ENCODE results near the gene CERS6.
"Not testable (repeated sequence)": the region's sequence is repeated elsewhere in the genome, so short reads cannot be mapped to it uniquely, and the experiment has no call there.

Gene CERS6

DNA sequence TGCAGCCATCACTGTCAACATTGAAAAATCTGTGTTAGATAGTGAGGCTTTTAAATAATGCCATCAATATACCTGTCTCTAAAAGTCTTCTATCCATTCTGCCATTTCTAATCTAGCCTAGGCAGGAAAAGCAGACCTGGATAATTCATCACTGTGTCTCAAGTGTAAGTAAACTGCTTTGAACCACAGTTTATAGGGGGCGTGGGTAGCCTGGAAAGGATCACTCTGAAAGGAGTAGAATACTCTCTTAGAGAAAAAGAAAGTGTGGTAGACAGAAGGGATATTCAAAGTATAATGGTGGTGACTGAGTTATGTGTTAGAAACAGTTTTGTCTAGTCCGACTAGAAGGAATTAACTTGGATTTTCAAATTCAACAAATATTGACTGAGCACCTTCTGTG lies 40.8 kb downstream of the CERS6 start:
- no peak for DNase-seq (ENCODE audit: low read depth in 2 of 2)

DNA sequence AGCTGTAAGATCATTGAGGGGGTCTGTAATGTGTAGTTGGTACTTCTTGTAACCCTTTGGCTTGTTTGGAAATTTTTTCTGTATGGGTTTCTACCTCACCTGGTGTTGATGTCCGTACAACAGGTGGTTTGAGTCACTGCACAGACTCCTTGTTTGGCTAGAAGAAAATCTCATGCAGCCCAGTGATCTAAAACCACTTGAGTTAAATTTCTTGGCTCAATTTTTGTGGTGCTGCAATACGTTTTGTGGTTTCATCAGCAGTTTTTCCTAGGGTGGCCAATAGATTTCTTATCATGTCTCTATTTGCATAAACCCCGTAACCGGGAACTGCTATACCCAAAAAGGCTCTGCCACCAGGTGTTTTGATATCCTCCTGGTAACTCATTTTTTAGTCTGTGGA lies 43.4 kb downstream of the CERS6 start:
- DNase-seq (ENCODE audit: low read depth in 2 of 2), result no peak

DNA sequence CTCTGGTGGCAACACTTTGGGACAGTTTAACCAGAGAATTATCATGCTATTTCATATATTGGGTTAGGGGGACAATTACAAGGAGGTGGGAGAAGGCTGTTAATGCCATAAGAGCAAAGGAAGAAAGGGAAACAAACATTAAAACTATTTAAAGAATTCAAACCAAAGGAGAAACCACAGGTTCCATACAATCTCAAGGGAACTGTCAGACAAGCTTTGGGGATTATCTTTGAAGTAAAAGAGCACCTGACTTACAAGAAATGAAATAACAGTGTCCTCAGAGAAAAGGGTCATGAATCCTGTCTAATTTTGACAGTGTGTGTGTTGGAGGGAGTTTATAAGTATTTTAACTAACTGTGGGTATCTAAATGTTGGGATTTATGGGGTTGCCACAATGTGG lies 44.4 kb downstream of the CERS6 start:
- no peak for DNase-seq (ENCODE audit: low read depth in 2 of 2)

DNA sequence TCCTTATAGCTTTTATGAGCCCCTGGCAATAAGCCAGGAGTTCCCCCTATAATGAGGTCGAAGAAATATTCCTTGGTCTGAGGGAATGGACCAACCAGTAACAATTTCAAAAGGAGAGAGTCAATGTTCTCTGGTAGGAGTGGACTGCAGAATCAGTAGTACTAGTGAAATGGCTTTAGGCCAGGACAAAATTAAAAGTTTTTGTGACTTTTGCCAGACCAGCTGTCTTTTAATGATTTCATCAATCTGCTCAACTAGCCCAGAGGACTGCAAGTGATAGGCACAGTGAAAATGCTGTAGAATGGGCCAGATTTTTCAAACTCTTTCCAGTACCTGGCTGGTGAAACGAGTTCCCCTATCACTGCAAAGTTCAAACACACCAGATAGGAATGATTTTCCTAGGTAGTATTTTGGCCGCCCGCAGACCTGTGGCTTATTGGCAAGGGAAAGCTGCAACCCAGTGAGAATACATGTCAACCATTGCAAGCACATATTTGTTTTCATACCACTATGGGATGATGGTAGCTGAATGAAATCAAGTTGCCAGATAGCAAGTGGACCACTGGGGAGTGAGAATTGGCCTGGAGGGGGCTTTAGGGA lies 45.5 kb downstream of the CERS6 start:
- no peak for DNase-seq (ENCODE audit: low read depth in 2 of 2)

DNA sequence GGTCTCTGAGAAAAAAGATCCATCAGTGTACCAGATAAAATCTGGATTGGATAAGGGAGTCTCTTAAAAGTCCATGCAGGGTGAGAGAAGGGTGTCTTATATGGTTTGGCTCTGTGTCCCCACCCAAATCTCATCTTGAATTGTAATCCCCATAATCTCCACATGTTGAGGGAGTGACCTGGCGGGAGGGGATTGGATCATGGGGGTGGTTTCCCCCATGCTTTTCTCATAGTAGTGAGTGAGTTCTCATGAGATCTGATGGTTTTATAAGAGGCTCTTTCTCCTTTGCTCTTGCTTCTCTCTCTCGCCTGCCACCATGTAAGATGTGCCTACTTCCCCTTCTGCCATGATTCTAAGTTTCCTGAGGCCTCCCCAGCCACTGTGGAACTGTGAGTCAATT lies 46.8 kb downstream of the CERS6 start:
- DNase-seq (ENCODE audit: low read depth in 2 of 2), result not testable (repeated sequence)

DNA sequence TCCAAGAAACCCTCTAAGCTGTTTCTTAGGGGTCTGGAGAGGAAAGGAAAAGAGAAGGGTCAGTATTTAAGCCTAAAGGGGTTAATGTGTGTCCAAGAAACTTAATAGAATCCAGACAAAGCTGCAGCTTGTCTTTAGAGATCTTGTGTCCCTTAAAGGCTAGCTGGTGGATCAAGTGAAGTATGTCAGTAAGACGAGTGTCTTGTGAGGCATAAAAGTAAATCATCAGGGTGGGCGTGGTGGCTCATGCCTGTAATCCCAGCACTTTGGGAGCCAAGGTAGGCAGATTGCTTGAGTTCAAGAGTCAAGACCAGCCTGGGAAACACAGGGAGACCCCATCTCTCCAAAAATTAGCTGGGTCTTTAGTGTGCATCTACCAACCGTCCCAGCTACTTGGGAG lies 47.8 kb downstream of the CERS6 start:
- DNase-seq (ENCODE audit: low read depth in 2 of 2), result no peak

DNA sequence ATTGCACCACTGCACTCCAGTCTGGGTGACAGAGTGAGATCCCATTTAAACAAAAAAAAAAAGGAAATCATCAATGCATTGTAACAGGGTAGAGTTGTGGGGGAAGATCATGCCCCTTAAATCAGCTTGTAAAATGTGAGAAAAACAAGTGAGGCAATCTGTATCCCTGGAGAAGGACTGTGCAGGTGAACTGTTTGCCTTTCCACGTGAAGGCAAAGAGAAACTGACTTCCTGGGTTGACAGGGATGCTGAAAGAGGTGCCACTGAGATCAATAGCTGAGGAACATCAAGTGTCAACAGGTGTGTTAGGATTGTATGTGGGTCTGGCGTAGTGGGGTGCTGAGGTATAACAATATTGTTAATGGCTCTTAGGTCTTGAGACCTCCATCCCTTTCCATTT lies 48.3 kb downstream of the CERS6 start:
- DNase-seq (ENCODE audit: low read depth in 2 of 2), result no peak

DNA sequence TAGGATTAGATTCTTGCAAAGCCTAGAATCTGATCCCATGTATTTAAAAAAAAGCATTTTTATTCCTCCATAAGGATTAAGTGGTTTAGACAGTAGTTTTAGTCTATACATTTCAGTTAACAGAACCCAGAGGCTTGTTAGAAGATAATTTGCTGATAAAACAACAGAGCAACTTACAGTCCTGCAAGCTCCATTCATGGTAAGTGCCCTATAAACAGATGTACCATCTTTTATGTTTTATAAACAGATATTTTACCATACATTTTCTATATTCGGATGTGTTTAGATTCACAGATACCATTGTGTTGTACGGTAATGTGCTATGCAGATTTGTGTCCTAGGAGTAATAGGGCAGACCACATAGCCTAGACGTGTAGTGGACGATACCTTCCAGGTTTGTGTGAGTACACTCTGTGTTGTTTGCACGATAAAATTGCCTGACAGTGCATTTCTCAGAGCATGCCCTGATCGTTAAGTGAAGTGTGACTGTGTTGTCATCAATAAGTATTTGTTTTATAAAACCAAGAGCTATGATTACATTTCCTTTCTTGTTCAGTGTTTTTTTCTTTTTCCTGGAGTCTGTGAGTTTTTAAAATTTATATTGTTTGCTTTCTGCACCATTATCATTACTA lies 54.2 kb downstream of the CERS6 start:
- DNase-seq (ENCODE audit: low read depth in 2 of 2), result no peak

DNA sequence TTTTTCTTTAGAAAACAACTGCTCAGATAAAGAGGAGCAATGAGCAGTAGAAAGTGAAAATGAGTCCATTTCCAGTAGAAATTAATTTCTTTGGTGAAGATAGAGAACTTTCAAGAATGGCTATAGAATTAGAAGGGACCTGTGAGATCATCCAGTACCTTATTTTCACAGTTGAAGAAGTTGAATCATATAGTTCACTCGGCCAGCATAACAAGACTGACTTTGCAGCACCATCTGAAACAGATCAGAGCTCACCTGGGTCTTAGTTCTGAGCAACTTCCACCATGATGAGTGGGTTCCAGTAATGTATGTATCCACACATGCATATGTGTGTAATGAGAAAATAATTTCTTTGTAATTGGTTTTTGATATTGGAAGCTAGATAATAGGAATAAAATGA lies 58.6 kb downstream of the CERS6 start:
- DNase-seq (ENCODE audit: low read depth in 2 of 2), result no peak

DNA sequence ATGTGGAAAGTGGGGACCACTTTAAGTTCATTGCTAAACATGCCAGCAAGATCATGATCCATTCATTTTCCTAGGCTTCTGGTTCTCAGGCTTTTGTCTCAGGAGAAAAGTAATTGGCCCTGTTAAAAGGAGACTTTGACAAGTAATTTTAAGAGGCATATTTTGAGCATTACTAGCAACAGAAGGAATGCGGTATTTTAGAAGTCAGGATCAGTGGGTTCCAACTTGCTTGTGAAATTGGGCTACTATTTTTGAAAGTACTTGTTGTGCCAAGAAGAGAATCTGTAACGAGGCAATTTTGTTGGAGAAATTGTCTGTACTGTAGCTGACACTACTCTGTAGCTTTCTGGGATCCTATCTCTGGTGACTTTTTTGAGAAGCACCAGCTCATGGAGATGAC lies 59.4 kb downstream of the CERS6 start:
- peak; percentile 83 to 84 for DNase-seq (ENCODE audit: low read depth in 2 of 2)

DNA sequence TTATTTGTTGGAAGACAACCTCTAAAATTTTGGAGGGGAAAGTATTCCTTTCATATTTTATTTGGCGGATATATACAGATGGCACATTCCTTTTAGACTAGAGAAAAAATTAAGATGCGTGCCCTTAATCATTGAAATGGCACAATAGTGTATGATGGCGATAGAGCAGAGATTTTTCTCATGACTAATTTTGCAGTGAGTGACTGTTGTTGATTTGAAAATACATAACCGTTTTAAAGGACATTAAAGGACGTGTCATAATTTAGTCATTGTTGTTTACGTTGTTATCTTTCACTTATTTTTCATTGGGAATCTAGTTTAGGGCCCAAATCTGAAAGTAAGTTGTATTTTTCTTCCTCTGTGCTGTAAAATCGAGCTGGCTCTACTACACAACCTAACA lies 61.7 kb downstream of the CERS6 start:
- DNase-seq (ENCODE audit: low read depth in 2 of 2), result no peak

DNA sequence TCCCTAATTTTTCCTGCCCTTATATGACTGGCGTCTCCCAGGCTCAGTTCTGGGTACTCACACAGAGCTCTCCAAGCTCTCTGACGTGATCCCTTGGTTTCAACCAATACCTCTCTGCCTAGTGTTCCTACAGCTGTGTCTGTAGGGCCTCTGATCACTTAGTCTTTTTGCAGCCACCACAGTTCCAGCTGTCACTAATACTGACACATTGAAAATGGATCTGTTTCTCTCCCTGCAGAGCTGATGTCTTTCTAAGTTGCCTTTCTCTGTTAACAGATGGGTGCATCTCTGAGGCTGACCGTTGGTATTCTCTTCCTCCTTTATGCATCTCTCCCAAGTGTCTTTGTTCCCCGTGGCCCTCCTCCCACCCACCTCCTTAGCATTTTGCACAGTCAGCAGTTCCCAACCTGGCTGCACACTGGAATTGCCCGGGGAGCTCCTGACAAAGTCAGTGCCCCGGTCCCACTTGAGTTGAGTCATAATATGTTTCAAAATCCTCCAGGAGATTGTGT lies 62.5 kb downstream of the CERS6 start:
- DNase-seq (ENCODE audit: low read depth in 2 of 2), result no peak

DNA sequence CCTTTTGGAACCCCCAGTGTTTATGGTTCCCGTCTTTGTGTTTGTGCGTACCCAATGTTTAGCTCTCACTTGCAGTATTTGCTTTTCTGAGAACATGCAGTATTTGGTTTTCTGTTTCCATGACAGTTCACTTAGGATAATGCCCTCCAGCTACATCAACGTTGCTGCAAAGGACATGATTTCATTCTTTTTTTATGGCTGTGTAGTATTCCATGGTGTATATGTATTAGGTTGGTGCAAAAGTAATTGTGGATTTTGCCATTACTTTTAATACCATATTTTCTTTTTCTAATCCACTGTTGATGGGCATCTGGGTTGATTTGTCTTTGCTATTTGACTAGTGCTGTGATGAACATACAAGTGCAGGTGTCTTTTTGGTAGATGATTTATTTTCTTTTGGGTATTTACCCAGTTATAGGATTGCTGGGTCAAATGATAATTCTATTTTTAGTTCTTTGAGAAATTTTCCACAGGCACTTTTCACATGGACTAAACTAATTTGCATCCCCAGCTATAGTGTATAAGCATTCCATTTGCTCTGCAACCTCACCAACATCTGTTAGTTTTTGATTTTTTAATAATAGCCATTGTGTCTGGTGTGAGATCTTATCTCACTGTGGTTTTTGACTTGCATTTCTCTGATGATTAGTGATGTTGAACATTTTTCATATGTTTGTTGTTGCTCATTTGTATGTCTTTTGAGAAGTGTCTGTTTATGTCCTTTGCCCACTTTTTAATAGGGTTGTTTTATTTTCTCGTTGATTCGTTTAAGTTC lies 63.6 kb downstream of the CERS6 start:
- no peak for DNase-seq (ENCODE audit: low read depth in 2 of 2)

DNA sequence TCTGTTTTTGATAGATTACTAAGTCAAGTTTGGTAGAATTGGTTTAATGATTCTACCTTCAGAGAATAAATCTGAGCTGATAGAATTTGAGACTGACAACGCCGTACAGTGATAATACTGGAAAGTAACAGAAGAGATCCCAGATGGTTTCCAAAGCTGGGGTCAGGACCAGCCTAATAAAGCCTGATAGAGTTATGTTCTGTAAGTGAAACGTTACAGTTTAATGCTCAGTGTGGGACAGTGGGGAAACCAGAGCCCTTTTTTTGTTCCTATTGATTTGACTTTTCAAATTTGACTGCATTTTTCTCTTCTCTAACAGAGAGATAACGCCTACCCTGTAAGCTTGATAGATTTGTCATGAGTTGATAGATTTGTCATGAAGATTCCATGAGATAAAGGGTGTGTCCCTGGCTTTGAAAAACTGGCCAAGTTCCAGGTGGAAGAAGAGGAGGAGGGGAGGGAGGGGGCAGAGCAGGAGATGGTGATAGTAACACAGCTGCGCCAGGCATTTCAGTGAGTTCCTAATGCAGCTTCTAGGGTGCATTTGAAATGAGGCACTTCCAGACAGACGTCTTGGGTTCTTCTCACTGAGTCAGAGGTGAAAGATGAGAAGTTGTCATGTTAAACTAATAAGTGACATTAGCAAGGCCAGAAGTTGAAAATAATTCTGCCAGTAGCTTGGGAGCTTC lies 65.1 kb downstream of the CERS6 start:
- no peak for DNase-seq (ENCODE audit: low read depth in 2 of 2)

DNA sequence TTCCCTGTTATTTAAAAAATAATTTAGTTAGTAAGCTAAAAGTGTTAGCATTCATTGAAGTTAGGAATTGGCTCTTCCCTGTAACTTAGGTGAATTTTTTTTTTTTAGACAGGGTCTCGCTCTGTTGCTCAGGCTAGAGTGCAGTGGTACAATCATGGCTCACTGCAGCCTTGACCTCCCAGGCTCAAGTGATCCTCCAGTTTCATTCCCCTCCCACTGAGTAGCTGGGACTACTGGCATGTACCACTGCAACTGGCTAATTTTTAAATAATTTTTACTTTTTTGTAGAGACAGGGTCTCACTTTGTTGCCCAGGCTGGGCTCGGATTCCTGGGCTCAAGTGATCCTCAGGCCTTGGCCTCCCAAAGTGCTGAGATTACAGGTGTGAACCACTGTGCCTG lies 66.4 kb downstream of the CERS6 start:
- DNase-seq (ENCODE audit: low read depth in 2 of 2), result no peak

DNA sequence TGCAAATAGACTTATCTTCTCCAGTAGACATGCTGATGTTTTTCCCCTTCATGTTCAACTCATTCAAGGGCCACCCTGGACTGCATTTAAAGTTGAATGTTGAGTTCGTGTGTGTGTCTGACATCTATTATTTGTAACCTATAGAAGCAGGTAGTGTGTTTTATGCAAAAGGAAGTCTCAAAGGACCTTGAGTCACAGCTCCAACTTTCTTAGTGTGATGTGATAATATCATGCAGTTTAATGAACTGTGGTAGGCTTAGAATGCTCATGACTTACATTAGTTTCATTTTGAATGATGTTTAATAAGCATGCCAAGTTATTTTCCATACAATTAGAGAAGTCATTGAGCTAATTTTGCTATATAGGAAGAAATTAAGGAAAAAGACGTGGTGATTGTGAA lies 67.9 kb downstream of the CERS6 start:
- no peak for DNase-seq (ENCODE audit: low read depth in 2 of 2)

DNA sequence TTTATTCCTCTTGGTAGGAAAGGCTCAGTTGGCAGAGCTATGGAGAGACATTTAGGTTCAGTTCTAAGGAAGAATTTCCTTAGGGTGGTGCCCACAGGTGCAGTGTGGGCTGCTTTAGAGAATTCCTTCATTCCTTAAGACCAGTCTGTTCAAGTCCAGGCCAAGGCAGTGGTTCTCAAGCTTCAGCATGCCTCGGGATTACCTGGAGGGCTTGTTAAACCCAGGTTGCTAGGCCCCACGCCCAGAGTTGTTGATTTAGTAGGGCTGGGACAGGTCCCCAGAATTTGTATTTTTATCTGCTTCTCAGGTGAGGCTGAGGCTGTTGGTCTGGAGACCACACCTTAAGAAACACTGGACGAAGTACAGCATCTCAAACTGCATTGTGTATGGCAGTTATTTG lies 68.9 kb downstream of the CERS6 start:
- no peak for DNase-seq (ENCODE audit: low read depth in 2 of 2)

DNA sequence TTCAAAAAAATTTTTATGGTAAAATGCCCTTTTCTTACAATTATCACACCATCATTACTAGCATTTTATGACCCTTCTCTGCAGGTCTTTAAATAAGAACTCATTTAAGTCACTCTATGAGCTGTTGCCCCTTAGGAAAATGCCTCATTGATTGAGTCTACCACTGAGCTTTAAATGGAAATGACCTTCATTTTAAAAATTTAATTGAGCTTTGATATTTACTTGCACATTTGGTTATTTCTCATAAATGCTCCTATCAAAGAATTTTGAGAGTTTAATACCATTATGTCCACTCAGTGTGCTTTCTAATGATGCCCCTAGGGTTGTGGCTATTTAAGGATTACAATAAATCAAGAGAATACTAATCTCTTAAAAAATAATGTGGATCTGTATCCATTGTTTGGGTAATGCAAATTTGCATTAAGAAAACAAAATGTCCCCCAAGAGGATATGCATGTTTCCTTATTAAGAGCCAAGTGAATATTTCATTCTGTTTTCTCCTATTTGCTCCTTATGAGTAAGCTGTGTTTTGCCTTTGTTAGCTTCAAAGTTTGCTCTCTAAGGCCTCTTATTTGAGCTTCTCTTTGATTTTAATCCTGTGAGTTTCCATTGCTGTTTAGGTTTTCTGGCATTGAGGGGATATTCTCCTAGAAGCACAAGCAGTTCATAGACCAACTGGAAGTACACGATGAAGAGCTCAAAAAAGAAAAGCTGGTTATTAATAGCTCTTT lies 69.8 kb downstream of the CERS6 start:
- DNase-seq (ENCODE audit: low read depth in 2 of 2), result no peak

DNA sequence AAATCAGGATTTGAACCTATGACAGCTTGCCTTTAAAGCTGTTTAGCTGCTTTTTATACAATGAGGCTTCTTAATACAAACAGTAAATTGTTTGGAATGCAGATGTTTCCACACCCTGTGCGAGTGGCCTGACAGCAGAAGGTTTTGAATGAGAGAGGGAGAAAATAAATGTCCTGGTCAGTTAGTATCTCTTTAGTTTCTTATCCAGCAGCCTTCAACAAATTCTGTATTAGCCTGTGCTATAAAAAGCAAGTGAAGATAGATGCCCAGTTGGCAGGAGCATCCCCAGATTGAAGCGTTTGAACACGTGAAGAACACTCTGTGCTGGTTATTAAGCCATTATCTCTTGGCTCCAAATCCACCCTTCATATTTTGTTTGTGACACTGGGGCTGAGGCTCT lies 70.6 kb downstream of the CERS6 start:
- DNase-seq (ENCODE audit: low read depth in 2 of 2), result no peak

DNA sequence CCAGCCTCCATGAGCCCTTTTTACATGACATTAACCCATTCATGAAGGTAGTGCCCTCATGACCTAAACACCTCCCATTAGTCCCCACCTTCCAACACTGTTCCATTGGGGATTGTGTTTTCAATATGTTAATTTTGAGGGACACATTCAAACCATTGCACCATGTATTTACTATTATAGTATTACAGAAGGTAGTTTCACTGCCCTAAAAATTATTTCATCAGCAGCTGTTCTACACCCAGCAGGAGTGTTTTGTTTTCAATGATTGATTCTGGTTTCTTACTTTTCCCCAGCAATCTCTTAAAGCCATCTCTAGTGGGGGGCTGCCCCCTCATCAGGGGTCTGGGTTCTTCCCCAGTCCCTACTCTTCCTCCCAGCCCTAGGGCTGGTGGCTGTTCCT lies 71.9 kb downstream of the CERS6 start:
- no peak for DNase-seq (ENCODE audit: low read depth in 2 of 2)

DNA sequence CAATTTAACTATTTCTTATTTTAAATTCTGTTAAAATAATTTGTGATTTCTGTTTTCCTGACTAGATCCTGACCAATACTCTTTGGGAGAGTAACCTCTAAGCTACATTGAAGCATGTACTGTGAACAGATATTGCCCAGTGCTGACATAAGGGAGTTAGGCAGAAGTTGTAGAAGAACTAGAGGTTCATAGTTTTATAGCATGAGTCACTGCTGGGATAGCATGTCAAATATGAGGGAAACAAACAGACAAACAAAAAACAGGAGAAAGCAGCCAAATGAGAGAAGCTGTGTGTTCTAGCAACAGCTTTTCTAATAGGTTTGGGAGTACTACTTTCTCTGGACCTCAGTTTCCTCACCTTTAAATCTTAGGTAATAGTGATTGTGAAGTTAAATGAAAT lies 72.4 kb downstream of the CERS6 start:
- DNase-seq (ENCODE audit: low read depth in 2 of 2), result no peak

Measured in fibroblast of skin of left biceps (primary cell).